Right kidney (tissue), 9 donors: ENCODE measurements around the gene MDM4.
A peak's percentile ranks its signal among the peaks of the same experiment; 100 is the strongest.

Source experiments
- DNase-seq: peaks from one replicate; pipeline ENCODE4 v3.0.0-alpha.2; 2016
- long read RNA-seq, 8 donors: transcript quantifications; one replicate each; lab custom pipeline, GENCODE V29; 2026

Gene MDM4, protein sequence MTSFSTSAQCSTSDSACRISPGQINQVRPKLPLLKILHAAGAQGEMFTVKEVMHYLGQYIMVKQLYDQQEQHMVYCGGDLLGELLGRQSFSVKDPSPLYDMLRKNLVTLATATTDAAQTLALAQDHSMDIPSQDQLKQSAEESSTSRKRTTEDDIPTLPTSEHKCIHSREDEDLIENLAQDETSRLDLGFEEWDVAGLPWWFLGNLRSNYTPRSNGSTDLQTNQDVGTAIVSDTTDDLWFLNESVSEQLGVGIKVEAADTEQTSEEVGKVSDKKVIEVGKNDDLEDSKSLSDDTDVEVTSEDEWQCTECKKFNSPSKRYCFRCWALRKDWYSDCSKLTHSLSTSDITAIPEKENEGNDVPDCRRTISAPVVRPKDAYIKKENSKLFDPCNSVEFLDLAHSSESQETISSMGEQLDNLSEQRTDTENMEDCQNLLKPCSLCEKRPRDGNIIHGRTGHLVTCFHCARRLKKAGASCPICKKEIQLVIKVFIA
- long read RNA-seq, donor 1: 0 reads
- long read RNA-seq, donor 2: 0 reads
- long read RNA-seq, donor 3, full-length matches to known transcripts: 2 of 2 reads
- long read RNA-seq, donor 3, partial matches to known transcripts: 0 of 2 reads
- long read RNA-seq, donor 3, other reads (novel, unspliced or antisense): 0 of 2 reads
- long read RNA-seq, donor 4, full-length matches to known transcripts: 10 of 30 reads
- long read RNA-seq, donor 4, partial matches to known transcripts: 20 of 30 reads
- long read RNA-seq, donor 4, other reads (novel, unspliced or antisense): 0 of 30 reads
- long read RNA-seq, donor 5, full-length matches to known transcripts: 3 of 14 reads
- long read RNA-seq, donor 5, partial matches to known transcripts: 11 of 14 reads
- long read RNA-seq, donor 5, other reads (novel, unspliced or antisense): 0 of 14 reads
- long read RNA-seq, donor 6, full-length matches to known transcripts: 3 of 3 reads
- long read RNA-seq, donor 6, partial matches to known transcripts: 0 of 3 reads
- long read RNA-seq, donor 6, other reads (novel, unspliced or antisense): 0 of 3 reads
- long read RNA-seq, donor 7, partial matches to known transcripts: 6 of 7 reads
- long read RNA-seq, donor 7, other reads (novel, unspliced or antisense): 0 of 7 reads
- long read RNA-seq, donor 8, full-length matches to known transcripts: 1 of 1 reads
- long read RNA-seq, donor 8, partial matches to known transcripts: 0 of 1 reads
- long read RNA-seq, donor 8, other reads (novel, unspliced or antisense): 0 of 1 reads

DNA sequence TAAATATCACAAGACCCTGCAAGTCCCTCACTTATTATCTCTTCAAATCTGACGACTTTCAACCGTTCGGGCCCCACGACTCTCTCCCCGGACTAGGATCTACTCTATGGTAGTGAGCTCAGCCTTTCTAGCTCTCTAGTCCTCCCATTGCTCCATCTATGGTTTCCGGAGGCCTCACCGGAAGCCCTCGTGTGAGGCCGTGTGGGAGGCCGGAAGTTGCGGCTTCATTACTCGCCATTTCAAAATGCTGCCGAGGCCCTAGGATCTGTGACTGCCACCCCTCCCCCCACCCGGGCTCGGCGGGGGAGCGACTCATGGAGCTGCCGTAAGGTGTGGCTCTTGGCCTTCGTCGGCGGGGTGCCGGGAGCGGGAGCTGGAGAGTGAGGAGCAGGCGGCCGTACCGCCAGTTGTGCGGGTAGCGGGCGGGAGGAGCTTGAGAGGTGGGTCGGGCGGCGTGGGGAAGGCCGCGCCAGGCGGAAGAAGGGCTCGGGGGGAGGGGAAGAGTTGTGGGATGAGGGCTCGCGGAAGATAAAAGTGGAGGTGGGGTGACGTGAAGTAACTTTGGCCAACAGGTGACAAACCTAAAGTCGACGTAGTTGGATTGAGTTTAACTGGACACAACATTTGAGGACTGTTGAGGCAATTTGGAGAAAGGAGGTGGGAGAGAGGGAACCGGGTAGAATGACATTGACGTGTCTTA is at the start of gene MDM4:
Gene MDM4, plus strand, starts transcription at position 227 of the 700 bp plus-strand sequence. CDS start 9,113 bp downstream, outside the sequence.
- DNase-seq: peak; percentile 96

DNA sequence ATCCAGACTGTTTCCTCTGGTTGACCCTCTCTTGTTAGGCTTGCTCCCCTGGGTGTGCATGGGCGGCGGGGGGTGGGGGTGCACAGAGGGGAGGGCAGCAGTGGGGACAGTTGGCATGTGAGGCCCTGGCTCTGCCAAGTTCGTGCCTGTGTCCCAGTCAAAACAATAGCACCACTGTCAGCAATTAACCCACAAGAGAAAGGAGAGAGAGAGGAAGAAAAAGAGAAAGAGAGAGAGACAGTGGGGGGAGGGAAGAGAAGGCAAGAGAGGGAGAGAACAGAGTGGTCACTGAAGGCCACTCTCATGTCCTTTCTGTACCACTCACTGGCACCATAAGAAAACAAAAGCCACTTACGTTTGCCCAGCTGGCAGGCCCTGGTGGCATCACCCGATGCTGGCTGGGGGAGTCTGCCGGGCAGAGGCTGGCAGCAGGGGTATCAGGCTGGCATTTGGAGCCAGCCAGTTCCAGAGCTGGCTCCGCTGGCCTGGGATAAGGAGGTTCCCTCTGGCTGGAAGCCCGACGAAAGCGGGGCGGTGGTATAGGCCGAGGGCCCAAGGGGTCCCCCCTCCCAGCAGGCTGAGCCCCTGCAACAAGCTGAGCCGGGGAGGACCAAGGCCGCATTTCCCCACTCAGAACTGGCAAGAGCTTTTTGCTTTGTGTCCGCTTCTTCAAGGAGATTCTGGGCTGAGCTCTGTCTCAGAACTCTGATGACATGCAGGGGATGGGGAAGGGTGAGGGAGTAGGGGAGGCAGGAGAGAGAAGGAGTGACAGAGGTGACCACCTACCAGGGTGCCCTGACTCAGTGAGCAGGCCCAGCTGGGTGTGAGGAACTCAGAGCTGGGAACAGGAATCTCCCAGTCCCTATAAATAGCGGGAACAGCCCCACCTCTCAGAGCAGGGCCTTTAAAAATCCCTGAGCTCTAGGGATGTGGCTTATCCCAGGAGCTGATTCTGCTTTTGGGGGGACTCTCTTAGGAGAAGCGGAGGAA is 49.5 kb upstream of the MDM4 start:
- no peak for DNase-seq

DNA sequence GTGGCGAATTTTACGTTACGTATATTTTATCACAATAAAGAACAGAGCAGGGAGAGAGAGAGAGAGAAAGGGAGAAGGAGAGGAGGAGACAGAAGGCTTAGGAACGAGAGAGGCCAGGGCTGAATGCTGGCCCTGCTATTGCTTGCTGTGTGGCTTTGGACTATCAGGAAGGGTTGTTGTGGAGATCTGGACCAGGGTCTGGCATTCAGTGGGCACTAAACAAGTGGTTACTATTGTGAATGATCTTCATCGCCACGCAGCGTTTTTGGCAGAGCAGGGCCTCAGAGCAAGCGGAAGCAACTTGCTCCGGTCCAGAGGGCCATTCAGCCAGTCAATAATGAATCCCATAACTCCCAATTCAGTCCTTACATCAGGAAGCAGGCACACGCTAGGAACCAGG is 48.0 kb upstream of the MDM4 start:
- DNase-seq: no peak

DNA sequence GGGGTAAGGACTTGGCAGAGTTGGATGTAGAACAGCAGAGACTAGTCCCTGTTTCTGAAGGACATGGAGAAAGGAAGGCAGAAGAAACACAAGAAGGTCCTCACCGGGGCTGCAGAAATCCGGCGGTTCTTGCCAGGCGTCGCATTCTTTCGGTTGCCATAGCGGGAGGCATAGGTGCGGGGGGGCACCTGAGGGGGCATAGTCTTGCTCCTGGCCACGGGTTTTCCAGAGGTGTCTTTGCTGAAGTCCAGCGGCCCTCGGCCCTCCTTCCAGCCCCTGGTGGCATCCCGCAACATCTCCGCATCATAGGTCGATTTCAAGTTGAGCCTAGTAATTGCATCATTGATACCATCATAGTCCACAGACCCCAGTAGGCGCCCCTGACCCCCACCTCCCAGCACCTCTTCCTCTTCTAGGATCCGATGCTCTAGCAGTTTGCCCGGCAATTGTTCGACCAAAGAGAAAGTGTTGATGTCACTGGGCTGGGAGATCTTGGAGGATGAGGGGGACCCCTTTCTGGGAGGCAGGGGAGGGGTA is 47.4 kb upstream of the MDM4 start:
- no peak for DNase-seq

DNA sequence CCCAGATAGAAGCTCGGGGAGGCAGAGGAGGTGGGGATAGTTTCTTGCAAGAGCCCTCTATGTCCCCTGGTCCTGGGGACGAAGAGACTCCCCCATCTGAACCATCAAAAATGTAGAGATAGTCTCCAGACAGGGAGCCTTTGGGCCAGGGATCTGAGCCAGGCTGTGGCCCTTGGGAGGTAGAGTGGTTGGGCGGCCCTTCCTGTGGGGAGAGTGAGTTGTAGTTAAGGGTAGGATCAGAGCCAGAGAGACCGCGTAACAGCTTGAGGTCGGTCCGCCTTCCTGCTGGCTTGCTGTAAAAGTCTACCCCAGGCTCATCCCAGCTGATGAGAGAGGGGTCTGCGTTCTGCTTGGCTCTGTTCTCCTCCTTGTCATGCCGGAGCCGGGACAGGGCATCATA is 46.9 kb upstream of the MDM4 start:
- no peak for DNase-seq

DNA sequence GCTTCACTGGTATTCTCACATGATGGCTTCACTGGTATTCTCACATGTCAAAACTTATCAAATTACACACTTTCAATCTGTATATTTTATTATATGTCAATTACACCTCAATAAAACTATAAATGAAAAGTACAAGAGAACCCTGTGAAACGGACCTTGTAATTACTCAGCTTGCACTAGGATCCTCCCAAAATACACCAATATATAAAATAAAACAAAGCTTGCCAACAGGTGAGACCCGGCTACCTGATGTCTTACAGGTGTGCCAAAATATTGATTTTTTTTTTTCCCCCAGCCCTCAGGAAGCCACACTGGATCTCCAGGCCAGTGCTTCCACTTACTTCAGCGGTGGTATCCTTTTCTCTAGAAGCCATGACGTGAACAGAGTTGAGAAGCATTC is 44.5 kb upstream of the MDM4 start:
- DNase-seq: no peak

DNA sequence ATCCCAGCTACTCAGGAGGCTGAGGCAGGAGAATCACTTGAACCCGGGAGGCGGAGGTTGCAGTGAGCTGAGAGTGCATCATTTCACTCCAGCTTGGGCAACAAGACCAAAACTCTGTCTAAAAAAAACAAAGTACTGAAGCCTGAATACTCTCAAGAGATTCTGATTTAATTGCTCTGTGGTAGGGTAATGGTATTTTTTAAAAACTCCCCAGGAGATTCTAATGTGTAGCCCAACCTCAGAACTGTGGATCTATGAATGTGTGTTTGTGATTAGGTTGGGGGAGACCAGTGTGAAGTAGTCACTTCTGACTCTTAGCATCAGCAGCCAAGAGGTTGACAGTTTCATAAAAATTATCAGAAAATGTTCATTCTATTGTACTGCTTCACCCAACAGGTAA is 43.5 kb upstream of the MDM4 start:
- DNase-seq: no peak

DNA sequence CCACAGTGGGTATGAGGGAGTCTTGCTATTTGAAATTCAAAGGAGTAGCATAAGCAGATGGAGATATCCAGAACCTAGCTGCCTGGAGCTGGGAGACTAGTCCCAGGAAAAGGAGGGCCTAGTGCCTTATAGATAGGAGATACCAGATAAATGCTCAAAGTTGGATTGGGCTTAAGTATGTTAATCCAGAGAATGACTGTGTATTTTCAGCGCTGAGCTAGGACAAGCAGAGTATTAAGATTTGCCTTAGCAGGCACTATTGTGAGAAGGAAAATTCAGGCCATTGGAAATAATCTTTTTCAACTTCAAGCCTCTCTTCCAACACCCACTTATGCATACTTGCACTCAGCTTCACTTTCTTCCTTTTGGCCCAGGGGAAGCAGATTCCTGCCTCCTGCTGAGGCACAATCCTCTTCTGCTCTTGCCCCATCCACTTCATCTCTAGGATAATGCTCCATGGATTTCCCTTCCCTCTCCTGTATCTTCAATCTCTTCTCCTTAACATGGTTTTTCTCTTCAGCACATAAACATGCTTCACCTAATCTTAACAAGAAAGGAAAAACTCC is 42.7 kb upstream of the MDM4 start:
- DNase-seq: no peak

DNA sequence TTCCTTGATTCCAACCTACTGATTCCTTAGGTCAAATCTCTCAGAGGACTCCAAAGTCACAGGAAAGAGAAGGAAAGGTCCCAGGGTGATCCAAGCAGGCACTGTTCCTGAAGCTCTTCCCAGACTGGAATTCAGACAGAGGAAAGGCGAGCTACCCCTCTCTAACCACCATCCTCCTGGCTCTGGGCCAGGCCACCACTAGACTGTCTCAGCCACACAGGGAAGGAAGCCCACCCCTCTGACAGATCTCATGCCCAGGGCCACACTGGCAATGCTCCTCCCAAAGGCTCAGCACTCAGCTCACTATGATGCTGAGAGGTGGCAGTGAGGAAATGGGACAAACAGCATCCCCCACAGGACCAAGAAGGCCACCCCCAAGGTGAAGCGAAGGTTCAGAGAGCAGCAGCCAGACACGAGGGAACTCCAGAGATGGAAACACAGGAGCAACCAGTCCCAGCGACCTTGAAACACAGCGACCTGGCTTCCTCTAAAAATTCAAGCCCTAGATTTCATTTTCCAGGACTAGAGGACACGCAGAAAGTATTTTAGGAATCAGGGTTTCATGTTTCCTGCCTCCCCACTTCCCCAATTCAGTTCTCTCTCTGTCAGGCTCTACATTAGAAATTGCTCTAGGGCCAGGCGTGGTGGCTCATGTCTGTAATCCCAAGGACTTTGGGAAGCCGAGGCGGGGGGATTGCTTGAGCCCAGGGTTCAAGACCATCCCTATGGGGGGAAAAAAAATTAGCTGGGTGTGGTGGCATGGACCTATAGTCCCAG is 40.4 kb upstream of the MDM4 start:
- DNase-seq: no peak

DNA sequence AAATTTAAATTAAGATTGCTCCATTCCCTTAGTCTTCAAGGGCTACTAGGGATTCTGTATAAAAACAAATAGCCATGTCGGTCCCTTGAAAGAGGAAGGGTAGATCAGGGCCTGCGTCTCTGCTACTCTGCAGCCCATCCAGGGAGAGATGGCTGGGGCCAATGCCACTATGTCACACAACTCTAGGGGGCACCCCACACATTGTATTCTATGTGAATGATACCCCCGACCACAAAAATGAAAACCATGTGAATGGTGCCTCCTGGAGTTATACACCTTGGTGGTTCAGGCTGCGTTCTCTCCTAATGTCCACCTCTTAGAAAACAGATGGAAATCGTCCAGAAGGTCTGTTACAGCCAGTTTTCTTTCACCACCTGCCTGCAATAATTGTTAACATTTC is 39.6 kb upstream of the MDM4 start:
- DNase-seq: no peak

DNA sequence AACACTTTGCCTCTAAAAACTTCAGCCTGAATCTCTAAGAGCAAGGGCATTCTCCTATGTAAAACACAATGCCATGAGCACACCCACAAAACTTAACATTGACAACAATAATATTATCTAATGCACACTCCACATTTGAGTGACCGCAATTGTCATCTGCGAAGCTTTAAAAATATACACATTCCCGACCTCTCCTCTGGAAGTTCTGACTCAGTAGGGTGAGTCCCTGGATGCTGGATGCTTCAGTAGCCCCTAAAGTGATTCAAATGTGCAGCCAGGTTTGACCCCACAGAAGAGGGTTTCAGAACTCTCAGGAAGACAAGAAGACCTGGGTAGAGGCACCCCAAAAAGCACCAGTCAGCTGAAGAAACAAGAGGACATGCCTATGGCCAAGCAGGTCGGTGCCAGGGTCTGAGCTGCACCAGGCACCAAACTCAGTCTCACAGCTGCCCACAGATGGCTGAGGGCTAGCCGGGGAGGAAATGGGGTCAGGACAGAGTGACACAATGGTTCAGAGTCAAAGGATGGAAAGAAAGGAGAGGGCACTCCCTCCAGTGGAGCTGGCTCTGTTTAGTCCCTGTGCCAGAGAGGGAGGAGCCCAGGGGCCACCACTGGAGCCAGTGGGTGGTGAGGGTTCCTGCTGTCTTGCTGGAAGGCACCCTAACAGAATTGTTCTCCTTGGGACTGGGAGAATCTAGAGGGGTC is 39.0 kb upstream of the MDM4 start:
- DNase-seq: no peak

DNA sequence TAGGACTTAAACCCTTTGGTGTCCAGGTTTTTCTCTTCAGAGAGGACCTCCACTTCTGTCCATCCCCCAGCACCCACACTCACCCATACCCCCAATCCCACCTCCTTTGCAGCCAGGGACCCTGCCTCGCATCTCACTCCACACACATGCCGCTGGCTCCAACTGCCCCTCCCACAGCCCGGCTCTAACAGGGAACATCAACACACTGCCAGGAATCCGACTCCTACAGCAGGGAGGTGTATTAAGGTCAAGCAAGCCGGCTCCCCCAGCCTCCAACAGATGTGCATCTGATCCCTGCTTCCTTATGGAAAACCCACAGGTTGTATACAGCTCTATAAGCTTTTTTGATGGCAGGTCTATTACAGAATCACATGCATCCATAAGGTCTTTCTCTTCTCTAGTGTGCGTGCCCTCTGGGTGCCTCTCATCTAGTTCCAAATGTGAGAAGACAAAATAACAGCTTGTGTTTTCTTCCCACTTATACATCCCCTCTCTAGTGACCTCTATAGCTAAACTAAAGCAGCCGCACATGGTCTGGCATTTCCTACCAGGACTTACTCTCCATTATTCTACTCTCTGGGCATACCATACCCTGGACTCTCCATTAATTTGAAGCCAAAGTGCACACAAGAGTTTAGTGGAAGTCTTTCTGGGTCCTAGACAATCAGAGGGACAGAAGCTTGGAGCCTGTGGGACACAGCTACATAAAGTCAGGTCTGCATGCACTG is 37.9 kb upstream of the MDM4 start:
- peak; percentile 38 for DNase-seq

DNA sequence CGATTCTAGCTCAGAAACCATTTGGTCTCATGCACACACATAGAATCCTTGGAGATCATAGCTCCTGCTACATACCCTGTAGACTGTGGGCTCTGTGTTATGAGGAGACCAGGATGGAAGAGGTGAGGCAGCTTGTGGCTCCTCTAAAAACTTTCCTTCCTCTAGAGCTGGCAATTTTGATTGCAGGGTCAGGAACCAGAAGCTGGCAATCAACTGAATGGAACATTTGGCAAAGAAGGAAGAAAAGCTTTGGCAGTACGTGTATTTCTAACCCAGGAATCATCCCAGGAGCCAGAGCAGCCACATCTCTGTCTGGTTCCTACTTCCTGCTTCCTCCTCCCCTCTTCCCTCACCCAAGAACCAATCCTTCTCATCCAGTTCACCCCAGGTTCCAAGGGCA is 37.3 kb upstream of the MDM4 start:
- no peak for DNase-seq

DNA sequence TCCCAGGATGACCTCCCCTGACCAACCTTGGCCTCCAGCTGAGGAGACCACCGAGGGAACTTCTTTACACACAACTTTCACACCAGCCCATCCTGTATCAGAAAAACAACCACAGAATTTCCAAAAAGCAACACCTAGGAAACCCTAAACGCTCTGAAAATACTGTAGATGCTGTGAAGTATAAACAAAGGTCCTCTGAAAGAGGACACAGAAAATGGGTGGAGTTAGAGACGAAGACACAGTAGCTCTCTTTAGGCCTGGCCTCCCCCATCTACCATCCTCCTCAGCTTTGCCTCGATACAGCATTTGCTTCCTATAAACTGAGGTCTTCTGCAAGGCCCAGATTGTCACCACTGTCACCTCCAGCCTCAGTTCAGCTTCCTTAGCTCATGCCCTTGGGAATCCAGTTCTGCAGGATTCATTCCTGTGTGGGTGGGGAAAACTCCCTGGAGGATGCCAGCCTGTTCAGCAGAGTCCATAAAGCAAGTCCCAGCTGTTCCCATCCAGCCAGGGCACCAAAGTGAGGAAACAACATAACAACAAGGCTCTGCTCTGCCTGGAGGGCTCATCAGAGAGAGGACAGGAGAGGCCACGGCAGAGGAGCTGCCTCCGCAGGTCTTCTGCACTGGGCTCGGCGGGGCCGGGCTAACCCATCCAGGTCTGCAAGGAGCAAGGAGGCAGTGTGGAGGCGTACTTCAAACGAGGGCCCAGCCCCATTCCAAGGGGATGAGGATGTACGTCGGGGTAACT is 36.6 kb upstream of the MDM4 start:
- no peak for DNase-seq

DNA sequence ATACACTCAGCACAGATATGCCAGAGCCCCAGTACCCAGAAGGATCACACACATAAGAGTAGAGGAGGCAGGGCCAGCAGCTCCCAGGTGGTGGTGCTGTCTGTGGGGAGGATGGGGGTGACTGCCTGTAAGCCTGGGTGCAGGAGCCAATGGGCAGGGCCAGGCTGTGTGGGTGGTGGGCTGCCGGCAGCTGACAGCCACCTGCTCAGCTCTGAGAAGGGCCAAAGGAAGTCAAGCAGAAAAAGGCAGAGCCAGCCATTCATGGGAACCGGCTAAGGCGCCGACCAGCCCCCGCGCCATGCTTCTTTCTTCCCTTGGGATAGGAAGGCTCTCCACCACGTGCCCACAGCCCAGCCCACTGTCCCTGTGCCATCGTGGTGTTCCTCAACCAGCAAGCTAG is 35.7 kb upstream of the MDM4 start:
- DNase-seq: peak; percentile 53

DNA sequence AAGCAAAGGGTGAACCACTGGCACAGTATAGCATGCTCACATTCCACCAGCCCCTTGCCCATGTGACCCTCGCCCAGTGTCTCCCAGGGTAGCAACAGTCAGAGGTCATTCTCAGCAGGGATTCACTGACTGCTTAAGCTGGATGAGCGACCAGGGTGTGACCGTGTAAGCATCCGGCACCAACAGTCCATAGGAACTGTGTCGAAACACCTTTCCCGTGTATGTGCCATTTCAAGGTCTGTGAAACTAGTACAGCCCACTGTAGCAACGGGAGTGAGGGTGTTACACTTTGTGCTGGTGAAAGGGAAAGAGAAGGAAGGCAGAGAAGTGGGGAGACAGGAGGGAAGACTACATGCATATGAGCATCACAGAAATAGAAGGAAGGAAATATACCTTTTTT is 32.4 kb upstream of the MDM4 start:
- DNase-seq: no peak
